HCT116 (cell line): ENCODE data around the gene ANKHD1.

Experiments
- CTCF ChIP-seq, 3 experiments: fragments of 200-600 bp in 1 of 3; sonication (generic) in 1 of 3; IDR thresholded peaks in 2 of 3; conservative IDR thresholded peaks in 1 of 3; 2 replicates each; pipeline ENCODE4 v1.5.1; 2012 to 2017; ENCODE audit warnings: low read depth in 2 of 3, low read length in 2 of 3, antibody characterized with exemption in 1 of 3, borderline replicate concordance in 1 of 3, control low read depth in 1 of 3, mild to moderate bottlenecking in 1 of 3, mixed read lengths in 1 of 3, mixed run types in 1 of 3, moderate library complexity in 1 of 3; ENCODE audit not compliant: insufficient read depth in 1 of 3
- EGR1 ChIP-seq: IDR thresholded peaks from 2 replicates; pipeline ENCODE4 v1.6.1; 2012; ENCODE audit warnings: low read depth
- EZH2 ChIP-seq: fragments of 200-600 bp; sonication (generic); IDR thresholded peaks from 2 replicates; pipeline ENCODE4 v1.6.1; 2017; ENCODE audit warnings: antibody characterized with exemption, mixed run types
- POLR2A ChIP-seq: IDR thresholded peaks from 2 replicates; pipeline ENCODE4 v1.7.0; 2011; ENCODE audit warnings: borderline replicate concordance; ENCODE audit not compliant: insufficient read depth, insufficient read length; ENCODE audit errors: extremely low read depth
- POLR2AphosphoS5 ChIP-seq: IDR thresholded peaks from 2 replicates; pipeline ENCODE4 v1.6.1; 2011; ENCODE audit warnings: mild to moderate bottlenecking, low read depth, low read length, moderate library complexity
- REST ChIP-seq: IDR thresholded peaks from 2 replicates; pipeline ENCODE4 v1.6.1; 2012; ENCODE audit warnings: low read depth
- SIN3A ChIP-seq: IDR thresholded peaks from 2 replicates; pipeline ENCODE4 v1.6.1; 2012; ENCODE audit warnings: low read depth
- ZNF274 ChIP-seq: fragments of 200-500 bp; sonication (Bioruptor generic); IDR thresholded peaks from 2 replicates; pipeline ENCODE4 v1.6.1; 2014; ENCODE audit warnings: mild to moderate bottlenecking, low read depth, low read length, inconsistent platforms

- no peak for TF ChIP-seq CTCF (IDR thresholded peaks at IDR 0.05 in 2 of 3, conservative IDR thresholded peaks at IDR 0.05 in 1 of 3; ENCODE audit: borderline replicate concordance in 1 of 3, insufficient read depth in 1 of 3, low read depth in 2 of 3, low read length in 2 of 3)
- TF ChIP-seq REST: no peak
- TF ChIP-seq POLR2AphosphoS5: no peak
- TF ChIP-seq EGR1: no peak
- TF ChIP-seq POLR2A: no peak
- no peak for TF ChIP-seq EZH2
- TF ChIP-seq ZNF274: no peak
- no peak for TF ChIP-seq SIN3A
These were observed 22.0 kb downstream of the ANKHD1 start for GRCh38 chr5:140423609-140424008.
